BLaER1 treated with 17β-estradiol and CSF1 and Interleukin-3, amounts not matched to agents 10 nM and 100 nM (cell line): Measurements from ENCODE around the gene ASB13.

Experiments
- H3K27ac ChIP-seq, 11 experiments: shearing (Covaris generic); formaldehyde crosslinking; 2 replicates each; pipeline ENCODE4 v1.8.1; 2022
- H3K27me3 ChIP-seq, 11 experiments: shearing (Covaris generic); formaldehyde crosslinking; 2 replicates each; pipeline ENCODE4 v1.8.1; 2022
- H3K36me3 ChIP-seq, 11 experiments: shearing (Covaris generic); formaldehyde crosslinking; 2 replicates each; pipeline ENCODE4 v1.8.1; 2022
- H3K4me1 ChIP-seq, 10 experiments: shearing (Covaris generic); formaldehyde crosslinking; 2 replicates each; pipeline ENCODE4 v1.8.1; 2022
- H3K4me2 ChIP-seq, 11 experiments: shearing (Covaris generic); formaldehyde crosslinking; 2 replicates each; pipeline ENCODE4 v1.8.1; 2022
- H3K4me3 ChIP-seq, 10 experiments: shearing (Covaris generic); formaldehyde crosslinking; 2 replicates each; pipeline ENCODE4 v1.8.1; 2022
- H3K9ac ChIP-seq, 11 experiments: shearing (Covaris generic); formaldehyde crosslinking; 2 replicates each; pipeline ENCODE4 v1.8.1; 2022
- H3K9me3 ChIP-seq, 11 experiments: shearing (Covaris generic); formaldehyde crosslinking; replicated peaks in 1 of 11; 2 replicates each; pipeline ENCODE4 v1.8.1; 2022
- H4K20me1 ChIP-seq, 11 experiments: shearing (Covaris generic); formaldehyde crosslinking; 2 replicates each; pipeline ENCODE4 v1.8.1; 2022
- Cebpa-rat ChIP-seq, 11 experiments: shearing (Covaris generic); IDR thresholded peaks; 2 replicates each; pipeline ENCODE4 v1.8.1; 2022

The ASB13 gene

GRCh38 chr10:5647507-5648240 lies 18.7 kb downstream of the ASB13 start:
- no peak overlapping the region for H3K4me3 ChIP-seq
- TF ChIP-seq Cebpa-rat (IDR thresholded peaks at IDR 0.05), result no peak
- H3K36me3 ChIP-seq, result peaks cover 0 to 33% (median 8%) of the 10 kb centered on the region in 11 experiments; a peak in 10 of 22 replicates
- H3K27ac ChIP-seq, result no peak overlapping the region
- H3K9ac ChIP-seq, result no peak overlapping the region
- peaks cover 0 to 4% (median 0%) of the 10 kb centered on the region in 11 experiments; a peak in 4 of 22 replicates for H4K20me1 ChIP-seq
- no peaks in the 10 kb centered on the region for H3K27me3 ChIP-seq
- H3K4me2 ChIP-seq, result no peak overlapping the region
- H3K9me3 ChIP-seq, result no peaks in the 10 kb centered on the region
- peaks cover 22 to 40% (median 33%) of the 10 kb centered on the region in 10 experiments for H3K4me1 ChIP-seq

DNA sequence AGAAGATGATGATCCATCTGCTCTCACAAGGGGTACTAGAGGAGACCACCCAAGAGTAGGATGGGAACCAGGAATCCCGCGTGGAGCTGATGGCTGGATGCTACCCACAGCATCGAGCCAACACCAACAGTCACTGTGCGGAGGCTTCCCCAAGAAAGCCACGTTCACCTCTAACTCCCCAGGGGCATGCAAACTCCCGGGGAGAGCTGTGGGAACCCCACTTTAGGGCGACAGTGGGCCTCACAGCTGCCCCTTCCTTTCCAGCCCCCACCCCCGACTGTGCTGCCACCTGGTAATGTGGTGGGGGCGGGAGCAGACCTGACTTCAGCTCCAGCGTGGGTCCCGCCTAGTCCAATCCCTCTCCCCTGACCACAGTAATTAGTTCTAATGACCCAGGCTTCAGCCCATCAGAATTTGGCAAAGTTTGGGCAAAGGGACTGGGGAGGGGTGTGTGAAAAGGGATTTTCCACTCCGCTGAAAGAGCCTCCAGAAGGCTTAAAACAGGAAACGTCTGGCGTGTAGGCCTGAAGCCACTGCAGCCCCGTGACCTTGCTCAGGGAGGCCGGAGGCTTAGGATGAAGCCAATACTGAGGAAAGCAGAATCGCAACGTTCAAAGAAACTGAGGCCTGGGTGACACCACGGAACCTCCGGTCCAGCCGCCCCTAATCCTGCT lies 20.3 kb downstream of the ASB13 start:
- Histone ChIP-seq H3K9me3 (no peaks in the 10 kb centered on the region), H3K4me1 (peaks cover 22 to 40% (median 33%) of the 10 kb centered on the region in 10 experiments), H4K20me1 (no peaks in the 10 kb centered on the region), H3K27ac (peak overlapping the region; percentile 25 to 68 (median 55); a peak in 20 of 22 replicates), H3K9ac (peak overlapping the region in 9 of 11 experiments; percentile 10 to 59 (median 38); a peak in 14 of 22 replicates), H3K36me3 (peaks cover 0 to 44% (median 15%) of the 10 kb centered on the region in 11 experiments; a peak in 19 of 22 replicates), H3K27me3 (no peaks in the 10 kb centered on the region), H3K4me2 (peak overlapping the region; percentile 61 to 92 (median 80)), H3K4me3 (no peak overlapping the region)
- no peak for TF ChIP-seq Cebpa-rat (IDR thresholded peaks at IDR 0.05)

DNA sequence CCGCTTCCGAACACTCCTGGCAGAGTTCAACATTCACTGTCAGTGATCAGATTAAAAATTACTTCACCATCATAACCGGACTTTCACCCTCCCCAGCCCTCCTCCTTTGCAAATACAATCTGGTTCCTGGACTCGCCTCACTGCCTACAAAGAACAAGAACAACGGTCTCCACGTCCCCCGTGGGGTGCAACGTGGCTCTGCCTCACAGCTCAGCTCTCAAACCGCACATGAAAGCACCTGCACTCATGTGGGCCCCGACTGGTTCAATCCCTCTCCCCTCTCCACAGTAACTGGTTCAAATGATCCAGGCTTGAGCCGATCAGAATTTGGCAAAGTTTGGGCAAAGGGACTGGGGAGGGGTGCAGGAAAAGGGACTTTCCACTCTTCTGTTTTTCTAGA lies 21.0 kb downstream of the ASB13 start:
- no peaks in the 10 kb centered on the region for H4K20me1 ChIP-seq
- TF ChIP-seq Cebpa-rat (IDR thresholded peaks at IDR 0.05), result no peak
- H3K9ac ChIP-seq, result peak overlapping the region in 7 of 11 experiments; percentile 5 to 59 (median 41); a peak in 5 of 22 replicates
- H3K4me3 ChIP-seq, result peak overlapping the region in 2 of 10 experiments; percentile 27 to 29; a peak in 1 of 20 replicates
- H3K4me1 ChIP-seq, result peaks cover 22 to 47% (median 33%) of the 10 kb centered on the region in 10 experiments
- peaks cover 0 to 51% (median 20%) of the 10 kb centered on the region in 11 experiments; a peak in 19 of 22 replicates for H3K36me3 ChIP-seq
- H3K4me2 ChIP-seq, result peak overlapping the region; percentile 61 to 92 (median 80)
- H3K9me3 ChIP-seq, result no peaks in the 10 kb centered on the region
- peak overlapping the region in 9 of 11 experiments; percentile 25 to 68 (median 55); a peak in 15 of 22 replicates for H3K27ac ChIP-seq
- H3K27me3 ChIP-seq, result no peaks in the 10 kb centered on the region

- Histone ChIP-seq H3K9me3 (no peaks in the 10 kb centered on the region), H3K9ac (peak overlapping the region in 4 of 11 experiments; percentile 5 to 41 (median 32); a peak in 5 of 22 replicates), H3K27ac (peak overlapping the region in 5 of 11 experiments; percentile 5 to 44 (median 36); a peak in 5 of 22 replicates), H3K36me3 (peaks cover under 1 to 56% (median 25%) of the 10 kb centered on the region in 11 experiments; a peak in 20 of 22 replicates), H3K4me1 (peaks cover 22 to 48% (median 33%) of the 10 kb centered on the region in 10 experiments), H3K27me3 (no peaks in the 10 kb centered on the region), H4K20me1 (no peaks in the 10 kb centered on the region), H3K4me2 (peak overlapping the region; percentile 61 to 92 (median 80); a peak in 18 of 22 replicates), H3K4me3 (no peak overlapping the region)
- TF ChIP-seq Cebpa-rat (IDR thresholded peaks at IDR 0.05), result no peak
Observed at GRCh38 chr10:5644930-5645329, 21.5 kb downstream of the ASB13 start.

- Histone ChIP-seq H3K36me3 (peaks cover 12 to 66% (median 37%) of the 10 kb centered on the region in 11 experiments; a peak in 21 of 22 replicates), H3K9me3 (no peaks in the 10 kb centered on the region), H3K27me3 (no peaks in the 10 kb centered on the region), H3K4me2 (peak overlapping the region in 3 of 11 experiments; percentile 61 to 92 (median 80); a peak in 4 of 22 replicates), H3K9ac (no peak overlapping the region), H4K20me1 (no peaks in the 10 kb centered on the region), H3K4me1 (peaks cover 22 to 48% (median 33%) of the 10 kb centered on the region in 10 experiments), H3K4me3 (no peak overlapping the region), H3K27ac (no peak overlapping the region)
- TF ChIP-seq Cebpa-rat (IDR thresholded peaks at IDR 0.05), result no peak
Observed at GRCh38 chr10:5643346-5644067, 22.9 kb downstream of the ASB13 start.

DNA sequence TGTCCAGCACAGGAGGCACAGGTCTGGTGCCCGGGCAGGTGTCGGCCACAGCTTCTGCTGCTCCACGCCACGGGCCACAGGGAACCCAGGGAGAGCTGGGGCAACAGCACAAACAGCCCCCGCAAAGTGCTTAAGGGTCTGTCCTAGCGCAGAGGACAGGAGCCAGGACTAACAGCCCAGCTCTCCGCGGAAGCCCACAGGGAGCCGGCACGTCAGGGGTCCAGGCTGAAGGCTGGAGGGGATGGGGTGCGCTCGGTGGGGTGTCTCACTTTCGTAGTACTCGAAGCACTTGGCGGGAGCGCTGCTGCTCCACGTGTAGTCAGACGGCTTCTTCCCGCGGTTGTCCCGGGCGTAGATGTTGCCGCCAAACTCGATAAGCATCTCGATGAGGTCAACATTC lies 24.9 kb downstream of the ASB13 start:
- Histone ChIP-seq H3K27ac (no peak overlapping the region), H3K4me3 (no peak overlapping the region), H3K9me3 (no peaks in the 10 kb centered on the region), H3K27me3 (no peaks in the 10 kb centered on the region), H3K9ac (no peak overlapping the region), H3K36me3 (peaks cover 12 to 58% (median 32%) of the 10 kb centered on the region in 11 experiments; a peak in 21 of 22 replicates), H3K4me1 (peaks cover 15 to 49% (median 30%) of the 10 kb centered on the region in 10 experiments), H4K20me1 (no peaks in the 10 kb centered on the region), H3K4me2 (no peak overlapping the region)
- no peak for TF ChIP-seq Cebpa-rat (IDR thresholded peaks at IDR 0.05)

DNA sequence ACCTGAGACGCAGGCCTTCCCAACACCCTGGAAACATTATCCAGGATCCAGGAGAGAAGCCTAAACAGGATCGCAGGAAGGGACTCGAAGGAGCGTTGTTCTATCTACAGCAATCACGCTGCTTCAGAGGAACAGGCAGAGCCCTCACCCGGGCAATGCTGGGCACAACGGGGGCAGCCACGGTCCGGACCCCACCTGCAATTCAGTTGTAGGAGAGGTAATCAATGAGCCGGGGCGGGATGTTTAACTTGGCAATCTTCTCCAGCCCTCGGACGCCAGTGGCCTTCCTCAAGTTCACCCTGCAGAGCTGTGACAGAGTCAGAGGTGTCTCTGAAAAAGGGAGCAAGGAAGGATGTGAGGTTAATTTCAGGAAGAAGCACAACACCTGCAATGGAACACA lies 25.9 kb downstream of the ASB13 start:
- Histone ChIP-seq H3K36me3 (peaks cover 12 to 58% (median 32%) of the 10 kb centered on the region in 11 experiments; a peak in 21 of 22 replicates), H4K20me1 (no peaks in the 10 kb centered on the region), H3K9ac (peak overlapping the region in 1 of 11 experiments; percentile 29; a peak in 1 of 22 replicates), H3K27ac (no peak overlapping the region), H3K4me3 (no peak overlapping the region), H3K9me3 (no peaks in the 10 kb centered on the region), H3K4me2 (peak overlapping the region in 1 of 11 experiments; percentile 34; a peak in 1 of 22 replicates), H3K27me3 (no peaks in the 10 kb centered on the region), H3K4me1 (peaks cover 5 to 39% (median 20%) of the 10 kb centered on the region in 10 experiments)
- no peak for TF ChIP-seq Cebpa-rat (IDR thresholded peaks at IDR 0.05)

GRCh38 chr10:5640036-5640435 lies 26.4 kb downstream of the ASB13 start:
- H3K27ac ChIP-seq, result no peak overlapping the region
- no peak overlapping the region for H3K4me2 ChIP-seq
- no peak for TF ChIP-seq Cebpa-rat (IDR thresholded peaks at IDR 0.05)
- no peaks in the 10 kb centered on the region for H3K9me3 ChIP-seq
- no peaks in the 10 kb centered on the region for H3K27me3 ChIP-seq
- H3K9ac ChIP-seq, result no peak overlapping the region
- H3K4me1 ChIP-seq, result peaks cover under 1 to 35% (median 15%) of the 10 kb centered on the region in 10 experiments; a peak in 16 of 20 replicates
- no peaks in the 10 kb centered on the region for H4K20me1 ChIP-seq
- no peak overlapping the region for H3K4me3 ChIP-seq
- peaks cover 12 to 58% (median 32%) of the 10 kb centered on the region in 11 experiments; a peak in 21 of 22 replicates for H3K36me3 ChIP-seq
